ENCODE measurements around the gene GPR39. TPM values are rescaled to one million over a fixed set of nuclear protein-coding genes. Genes with fewer than 3 reads are reported as not detected.

GPR39 gene
- total and polyA plus RNA-seq, 2 donors (not counting 1 experiment from before 2014, with no cell fraction given): not detected

- CTCF ChIA-PET: no interaction called here
- H3K79me2 ChIP-seq (ENCODE audit: control insufficient read depth, insufficient read depth, low read length): no peaks in the 10 kb centered on the region
Measured at GRCh38 chr2:132442278-132442677, 25.7 kb downstream of the GPR39 start.

DNA sequence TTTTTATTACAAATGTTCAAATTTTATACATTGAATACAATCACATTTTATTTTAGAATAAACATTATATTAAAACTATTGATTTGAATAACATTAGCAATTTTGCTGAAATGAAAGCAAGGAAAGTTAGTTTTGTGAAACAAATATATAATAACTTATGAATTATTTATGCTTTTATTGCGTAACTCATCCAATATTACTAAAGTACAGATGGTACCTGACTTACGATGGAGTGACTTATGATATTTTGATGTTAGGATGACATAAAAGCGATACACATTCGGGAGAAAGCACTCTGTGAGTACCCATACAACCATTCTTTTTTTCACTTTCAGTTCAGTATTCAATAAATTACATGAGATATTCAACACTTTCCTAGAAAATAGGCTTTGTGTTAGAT is 26.5 kb downstream of the GPR39 start:
- ATAC-seq (ENCODE audit: low read depth): no peak
- no peak for DNase-seq

More at GRCh38 chr2:132442278-132442677, 25.7 kb downstream of the GPR39 start:
- Histone ChIP-seq H3K27ac (ENCODE audit: low read length in 2 of 2) (no peak overlapping the region), H3K4me2 (replicated peaks; ENCODE audit: low read depth, low read length, poor library complexity, severe bottlenecking) (no peak overlapping the region), H3K27me3 (replicated peaks in 1 of 4; ENCODE audit: control extremely low read depth in 1 of 4, control insufficient read depth in 3 of 4, insufficient read depth in 4 of 4, low read length in 3 of 4) (no peaks in the 10 kb centered on the region), H4K20me1 (ENCODE audit: control insufficient read depth, insufficient read depth, low read length, poor library complexity, severe bottlenecking) (no peaks in the 10 kb centered on the region), H3K9ac (ENCODE audit: low read length) (no peak overlapping the region), H3K36me3 (replicated peaks in 1 of 2; ENCODE audit: control extremely low read depth in 1 of 2, control insufficient read depth in 1 of 2, extremely low read depth in 1 of 2, insufficient read depth in 2 of 2, low read length in 1 of 2) (no peaks in the 10 kb centered on the region), H3K4me1 (ENCODE audit: control insufficient read depth in 2 of 2, insufficient read depth in 2 of 2, low read length in 2 of 2) (no peaks in the 10 kb centered on the region), H3K4me3 (ENCODE audit: control extremely low read depth in 1 of 5, extremely low read depth in 1 of 5, insufficient read depth in 1 of 5, low read depth in 2 of 5, low read length in 4 of 5) (no peak overlapping the region), H3K9me3 (ENCODE audit: control extremely low read depth in 1 of 3, control insufficient read depth in 2 of 3, insufficient read depth in 1 of 3, low read length in 2 of 3) (peaks cover 0 to 4% (median 0%) of the 10 kb centered on the region in 3 donors), H2AFZ (ENCODE audit: insufficient read depth, low read depth, low read length, poor library complexity, severe bottlenecking) (no peak overlapping the region)
- intact Hi-C loops (cut with micrococcal nuclease): no loop called here
- no peaks in the 10 kb centered on the region for H3K9me3 Mint-ChIP-seq (ENCODE audit: insufficient read depth)
- peaks cover 3% of the 10 kb centered on the region for H3K27me3 Mint-ChIP-seq
- no peak for TF ChIP-seq CTCF (IDR thresholded peaks at IDR 0.05)
- TF ChIP-seq EZH2 (IDR thresholded peaks at IDR 0.05; ENCODE audit: borderline replicate concordance, insufficient read depth, low read depth, low read length, poor library complexity, severe bottlenecking): no peak
- no peaks in the 10 kb centered on the region for H3K4me1 Mint-ChIP-seq
- ATAC-seq (ENCODE audit: low read depth): no peak
- no peak for DNase-seq
- POLR2A ChIA-PET: no interaction called here
- H3K27ac Mint-ChIP-seq: no peak overlapping the region
- H3K4me3 Mint-ChIP-seq: no peak overlapping the region
- WGBS (ENCODE audit: insufficient coverage): 68% methylated on average over 7 of the region's 7 CpGs

More for the DNA sequence above, 26.5 kb downstream of the GPR39 start:
- H2AFZ ChIP-seq (ENCODE audit: insufficient read depth, low read depth, low read length, poor library complexity, severe bottlenecking): no peak overlapping the region
- WGBS (ENCODE audit: insufficient coverage): no CpG with 5 or more reads among the region's 4 CpGs
- Mint-ChIP-seq H3K9me3 (ENCODE audit: insufficient read depth) (no peaks in the 10 kb centered on the region), H3K4me1 (no peaks in the 10 kb centered on the region), H3K27me3 (peaks cover 3% of the 10 kb centered on the region), H3K4me3 (no peak overlapping the region), H3K27ac (no peak overlapping the region)
- H3K36me3 ChIP-seq (replicated peaks in 1 of 2; ENCODE audit: control extremely low read depth in 1 of 2, control insufficient read depth in 1 of 2, extremely low read depth in 1 of 2, insufficient read depth in 2 of 2, low read length in 1 of 2): no peaks in the 10 kb centered on the region
- no peak overlapping the region for H3K4me3 ChIP-seq (ENCODE audit: control extremely low read depth in 1 of 5, extremely low read depth in 1 of 5, insufficient read depth in 1 of 5, low read depth in 2 of 5, low read length in 4 of 5)
- H3K79me2 ChIP-seq (ENCODE audit: control insufficient read depth, insufficient read depth, low read length): no peaks in the 10 kb centered on the region
- ChIA-PET POLR2A (no interaction called here), CTCF (no interaction called here)
- no peaks in the 10 kb centered on the region for H4K20me1 ChIP-seq (ENCODE audit: control insufficient read depth, insufficient read depth, low read length, poor library complexity, severe bottlenecking)
- TF ChIP-seq EZH2 (IDR thresholded peaks at IDR 0.05; ENCODE audit: borderline replicate concordance, insufficient read depth, low read depth, low read length, poor library complexity, severe bottlenecking) (no peak), CTCF (IDR thresholded peaks at IDR 0.05) (no peak)
- intact Hi-C loops (cut with micrococcal nuclease): no loop called here
- no peaks in the 10 kb centered on the region for H3K4me1 ChIP-seq (ENCODE audit: control insufficient read depth in 2 of 2, insufficient read depth in 2 of 2, low read length in 2 of 2)
- no peak overlapping the region for H3K27ac ChIP-seq (ENCODE audit: low read length in 2 of 2)
- H3K9ac ChIP-seq (ENCODE audit: low read length): no peak overlapping the region
- H3K9me3 ChIP-seq (ENCODE audit: control extremely low read depth in 1 of 3, control insufficient read depth in 2 of 3, insufficient read depth in 1 of 3, low read length in 2 of 3): peaks cover 0 to 4% (median 0%) of the 10 kb centered on the region in 3 donors
- H3K27me3 ChIP-seq (replicated peaks in 1 of 4; ENCODE audit: control extremely low read depth in 1 of 4, control insufficient read depth in 3 of 4, insufficient read depth in 4 of 4, low read length in 3 of 4): no peaks in the 10 kb centered on the region
- no peak overlapping the region for H3K4me2 ChIP-seq (replicated peaks; ENCODE audit: low read depth, low read length, poor library complexity, severe bottlenecking)

All from B cell (primary cell).